Sigmoid colon (tissue), 4 donors: Measurements from ENCODE around the gene CEMIP.

ENCODE experiments used
- CTCF ChIP-seq, 4 experiments: fragments of 450-650 bp in 3 of 4; fragments of 200-600 bp in 1 of 4; IDR thresholded peaks; one replicate each; pipeline ENCODE4 v1.5.1; 2016 to 2019; ENCODE audit warnings: antibody characterized with exemption in 4 of 4, mild to moderate bottlenecking in 3 of 4, moderate library complexity in 2 of 4
- EP300 ChIP-seq, 4 donors: sonication (generic); formaldehyde crosslinking; IDR thresholded peaks; one replicate each; pipeline ENCODE4 v1.6.1; 2017; ENCODE audit warnings: antibody characterized with exemption in 4 of 4
- POLR2AphosphoS5 ChIP-seq, 4 donors: sonication (generic); formaldehyde crosslinking; IDR thresholded peaks; one replicate each; pipeline ENCODE4 v1.6.1; 2017; ENCODE audit warnings: antibody characterized with exemption in 4 of 4

GRCh38 chr15:80953001-80953952 lies 174.1 kb downstream of the CEMIP start:
- TF ChIP-seq POLR2AphosphoS5 (IDR thresholded peaks at IDR 0.05) (no peak), CTCF (IDR thresholded peaks at IDR 0.05) (no peak), EP300 (IDR thresholded peaks at IDR 0.05) (no peak)
